ENCODE results near the gene PKD1.
"Not testable (repeated sequence)": the region's sequence is repeated elsewhere in the genome, so short reads cannot be mapped to it uniquely, and the experiment has no call there.

PKD1 gene

DNA sequence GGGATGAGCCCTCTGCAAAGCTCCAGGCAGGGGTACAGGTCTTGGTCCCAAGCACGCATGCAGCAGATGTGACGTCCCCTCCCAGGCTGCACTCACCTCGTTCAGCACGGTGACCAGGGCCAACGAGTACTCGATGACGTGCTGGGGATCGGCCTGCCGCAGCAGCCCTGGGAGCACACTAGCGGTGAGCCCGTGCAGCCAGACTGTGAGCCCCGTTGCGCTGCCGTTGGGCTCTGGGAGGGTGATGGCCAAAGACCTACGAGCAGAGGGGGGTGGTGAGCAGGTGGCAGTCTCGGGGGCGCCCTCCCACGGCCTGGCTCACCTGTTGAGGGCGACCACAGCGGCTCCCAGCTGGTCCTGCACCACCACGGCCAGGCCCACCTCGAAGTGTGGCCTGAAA is 29.9 kb downstream of the PKD1 start:
- not testable (repeated sequence) for DNase-seq

DNA sequence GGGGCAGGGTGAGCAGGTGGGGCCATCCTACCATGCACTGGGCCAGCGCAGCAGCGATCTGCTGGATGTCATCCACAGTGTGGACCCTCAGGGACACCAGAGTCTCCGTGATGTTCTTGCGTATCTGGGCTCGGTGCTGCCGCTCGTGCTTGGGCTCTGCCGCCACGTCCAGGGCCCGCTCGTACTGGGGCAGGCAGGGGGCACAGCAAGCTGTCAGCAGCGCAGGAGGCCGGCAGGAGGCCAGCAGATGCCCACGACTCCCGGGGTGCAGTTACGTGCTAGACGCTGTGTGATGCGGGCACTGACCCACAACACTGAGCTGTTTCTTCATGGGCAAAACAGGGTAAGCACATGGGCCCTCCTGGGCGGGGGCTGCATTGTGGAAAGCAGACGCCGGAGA is 30.4 kb downstream of the PKD1 start:
- DNase-seq, result not testable (repeated sequence)

DNA sequence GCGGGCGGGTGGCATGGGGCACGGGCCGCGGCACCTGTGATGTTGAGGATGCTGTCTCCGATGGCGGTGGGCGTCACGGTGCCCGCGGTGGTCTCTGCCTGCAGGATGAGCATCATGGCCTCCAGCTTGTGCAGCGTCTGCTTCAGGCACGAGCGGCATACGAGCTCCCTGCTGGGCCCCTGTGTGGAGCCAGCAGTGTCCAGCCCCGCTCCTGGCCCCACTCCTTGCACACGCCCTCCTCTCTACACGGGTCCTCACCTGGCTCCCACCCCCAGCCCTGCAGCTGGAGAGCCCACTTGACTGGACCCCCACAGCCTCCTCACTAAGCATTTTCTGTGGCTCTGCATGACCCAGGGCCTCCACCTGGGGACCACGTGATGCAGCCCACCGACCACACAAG is 31.2 kb downstream of the PKD1 start:
- DNase-seq, result peak; percentile 57

- DNase-seq, result no peak
Observed at GRCh38 chr16:2102471-2102870, 33.2 kb downstream of the PKD1 start.

DNA sequence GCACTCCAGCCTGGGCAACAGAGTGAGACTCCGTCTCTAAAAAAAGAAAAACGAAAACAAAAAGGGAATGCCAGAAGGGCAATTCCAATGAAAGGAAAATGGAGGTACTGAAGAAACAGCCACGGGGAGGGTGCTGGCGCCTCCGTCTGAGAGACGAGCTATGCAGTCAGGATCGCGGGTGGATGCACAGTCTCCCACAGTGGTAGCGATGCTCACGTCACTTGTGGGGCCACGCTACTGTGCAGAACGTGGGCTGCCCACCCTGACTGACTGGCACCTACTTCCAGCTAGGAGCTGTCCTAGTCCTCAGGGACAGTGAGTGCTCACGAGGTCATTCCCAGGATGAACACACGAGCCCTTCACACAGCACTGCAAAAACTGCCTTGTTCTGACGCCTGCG is 34.1 kb downstream of the PKD1 start:
- not testable (repeated sequence) for DNase-seq

GRCh38 chr16:2097689-2098088 is 38.0 kb downstream of the PKD1 start:
- not testable (repeated sequence) for DNase-seq

DNA sequence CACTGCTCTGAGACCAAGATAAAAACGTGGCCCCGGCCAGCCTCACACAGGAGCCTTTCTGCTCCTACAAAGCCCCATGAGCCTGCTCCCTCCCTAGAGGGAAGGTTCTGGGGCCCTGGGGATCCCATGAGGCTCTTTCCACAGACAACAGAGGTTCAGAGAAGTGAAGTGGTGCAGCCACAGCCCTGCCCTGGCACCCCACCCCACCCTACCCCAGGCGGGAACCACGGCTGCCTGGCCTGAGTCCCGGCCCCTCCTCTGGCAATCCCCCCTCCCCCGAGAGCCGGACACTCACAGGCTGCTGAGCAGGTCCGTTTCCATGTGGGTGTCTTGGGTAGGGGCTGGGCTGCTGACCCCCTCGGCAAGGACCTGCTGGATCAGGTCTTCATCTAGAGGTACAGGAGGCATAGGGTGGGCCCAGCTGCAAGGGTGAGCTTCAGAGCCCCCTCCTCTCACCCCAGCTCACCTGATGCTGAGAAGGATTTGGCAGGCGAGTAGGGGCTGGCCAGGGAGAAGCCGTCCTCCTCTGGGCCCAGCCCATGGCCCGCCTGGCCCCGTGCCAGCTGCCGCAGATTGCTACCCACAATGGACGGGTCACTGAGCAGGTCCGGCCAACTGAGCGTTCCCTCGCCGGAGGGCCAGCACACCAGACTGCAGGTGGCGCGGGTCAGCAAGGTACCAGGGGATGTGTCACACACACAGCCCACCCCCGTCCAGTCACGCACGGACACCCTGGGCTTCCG is 38.7 kb downstream of the PKD1 start:
- no peak for DNase-seq

- no peak for DNase-seq
Observed at GRCh38 chr16:2095918-2096582, 39.6 kb downstream of the PKD1 start.

- no peak for DNase-seq
Observed at GRCh38 chr16:2095315-2095853, 40.3 kb downstream of the PKD1 start.

DNA sequence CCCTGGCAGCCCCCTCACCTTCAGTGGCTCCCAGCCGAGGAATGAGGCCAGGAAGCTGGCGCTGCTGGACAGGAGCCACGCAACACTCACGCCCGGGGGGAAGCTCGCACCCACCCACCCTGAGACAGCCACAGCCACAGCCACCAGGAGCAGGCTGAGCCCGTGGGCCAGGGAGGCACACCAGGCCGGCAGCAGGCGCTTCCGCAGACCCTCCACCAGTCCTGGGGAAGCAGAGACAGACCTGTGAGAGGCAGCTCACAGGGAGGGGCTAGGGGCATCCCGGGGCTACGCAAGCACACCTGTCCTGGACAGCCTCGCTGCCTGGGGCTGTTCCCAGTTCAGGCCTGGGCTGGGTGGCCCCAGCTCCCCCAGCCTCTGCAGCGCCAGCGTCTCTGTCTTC is 41.9 kb downstream of the PKD1 start:
- DNase-seq, result no peak

GRCh38 chr16:2092866-2093265 is 42.8 kb downstream of the PKD1 start:
- no peak for DNase-seq

- DNase-seq, result no peak
Observed at GRCh38 chr16:2092256-2092620, 43.5 kb downstream of the PKD1 start.

DNA sequence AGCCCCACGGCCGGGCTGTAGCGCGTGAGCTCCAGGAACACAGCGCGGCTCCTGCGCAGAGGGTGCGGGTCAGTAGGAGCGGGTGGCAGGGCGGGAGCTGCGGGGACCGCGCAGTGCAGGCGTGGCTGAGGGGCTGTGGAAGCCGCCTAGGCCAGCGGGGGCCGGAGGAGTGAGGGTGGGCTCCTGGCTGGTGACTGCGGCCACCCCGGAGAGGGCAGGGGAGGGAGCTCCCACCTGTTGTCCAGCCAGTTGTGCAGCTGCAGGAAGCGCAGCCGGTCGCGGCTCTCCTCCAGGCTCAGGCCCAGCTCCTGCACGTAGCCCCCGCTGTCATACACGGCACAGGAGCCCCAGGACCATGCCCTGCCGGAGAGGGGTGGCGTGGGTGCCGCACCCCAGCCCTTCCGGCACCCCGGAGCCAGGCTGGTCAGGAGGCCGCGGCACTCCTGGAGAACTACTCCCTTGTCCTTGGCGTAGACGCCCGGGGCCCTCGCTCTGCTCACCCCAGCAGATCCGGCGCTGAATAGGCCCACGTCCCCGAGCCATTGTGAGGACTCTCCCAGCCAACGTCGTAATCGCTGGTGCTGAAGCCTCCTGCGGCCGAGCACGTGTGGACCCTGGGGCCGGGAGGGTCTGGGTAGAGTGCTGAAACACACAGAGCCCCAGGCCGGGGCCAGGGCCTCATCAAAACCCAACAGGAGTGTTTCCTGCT is 44.0 kb downstream of the PKD1 start:
- DNase-seq, result no peak

DNA sequence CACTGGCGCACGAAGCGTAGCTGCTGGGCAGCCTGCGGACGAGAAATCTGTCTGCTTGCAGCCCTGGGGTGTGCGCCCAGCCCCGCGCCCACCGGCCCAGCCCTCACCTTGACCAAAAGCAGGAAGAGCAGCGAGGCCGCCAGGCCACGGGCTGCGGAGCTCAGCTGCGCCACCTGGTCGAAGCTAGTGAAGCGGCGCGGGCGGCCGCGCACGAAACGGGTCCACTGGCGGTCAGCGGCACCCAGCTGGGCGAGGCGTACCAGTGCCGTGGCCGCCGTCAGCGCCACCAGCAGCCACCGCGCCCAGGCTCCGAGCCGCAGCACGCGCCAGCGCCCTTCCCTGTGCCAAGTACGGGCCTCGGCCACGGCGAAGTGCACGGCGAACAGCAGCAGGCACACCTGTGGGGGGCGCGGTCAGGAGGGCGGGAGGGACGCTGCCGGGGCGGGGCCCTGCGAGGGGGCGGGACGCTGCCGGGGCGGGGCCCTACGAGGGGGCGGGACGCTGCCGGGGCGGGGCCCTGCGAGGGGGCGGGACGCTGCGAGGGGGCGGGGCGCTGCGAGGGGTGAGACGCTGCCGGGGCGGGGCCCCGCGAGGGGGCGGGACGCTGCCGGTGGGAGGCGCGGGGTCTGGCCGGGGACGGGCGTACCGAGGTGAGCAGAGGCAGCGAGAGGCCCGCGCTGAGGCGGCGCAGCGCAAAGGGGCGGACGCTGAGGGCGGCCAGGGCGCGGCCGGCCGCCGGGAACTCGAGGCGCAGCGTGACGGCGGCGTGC is 44.7 kb downstream of the PKD1 start:
- no peak for DNase-seq

- DNase-seq, result no peak
Observed at GRCh38 chr16:2090481-2090776, 45.3 kb downstream of the PKD1 start.

- DNase-seq, result no peak
Observed at GRCh38 chr16:2089706-2090480, 45.8 kb downstream of the PKD1 start.

DNA sequence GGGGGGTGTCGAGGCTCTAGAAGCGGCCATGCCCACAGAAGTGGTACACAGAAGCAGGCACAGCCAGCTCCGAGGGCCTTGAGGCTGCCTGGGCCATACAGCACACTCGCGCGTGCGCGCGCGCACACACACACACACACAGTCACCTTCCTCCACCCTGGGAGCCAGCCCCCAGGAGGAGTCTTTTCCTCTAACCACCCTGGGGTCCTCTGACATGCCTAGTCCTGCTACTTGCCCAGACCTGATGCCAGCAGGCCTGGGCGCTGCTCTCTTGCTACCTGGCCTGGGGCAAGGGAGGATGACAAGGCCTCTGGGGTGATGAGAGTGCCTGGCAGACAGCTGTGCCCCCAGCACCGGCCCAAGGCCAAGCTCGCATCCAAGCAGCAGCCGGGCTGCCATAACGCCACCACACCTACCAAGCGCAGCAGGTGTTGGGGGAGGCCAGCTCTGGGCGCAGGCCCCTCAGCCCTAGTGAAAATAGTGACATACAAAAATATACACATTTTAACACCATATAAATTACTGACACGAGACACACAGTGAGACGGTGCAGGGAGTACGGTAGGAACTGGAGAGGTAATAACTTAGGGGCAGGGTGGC is 46.8 kb downstream of the PKD1 start:
- DNase-seq, result no peak

DNA sequence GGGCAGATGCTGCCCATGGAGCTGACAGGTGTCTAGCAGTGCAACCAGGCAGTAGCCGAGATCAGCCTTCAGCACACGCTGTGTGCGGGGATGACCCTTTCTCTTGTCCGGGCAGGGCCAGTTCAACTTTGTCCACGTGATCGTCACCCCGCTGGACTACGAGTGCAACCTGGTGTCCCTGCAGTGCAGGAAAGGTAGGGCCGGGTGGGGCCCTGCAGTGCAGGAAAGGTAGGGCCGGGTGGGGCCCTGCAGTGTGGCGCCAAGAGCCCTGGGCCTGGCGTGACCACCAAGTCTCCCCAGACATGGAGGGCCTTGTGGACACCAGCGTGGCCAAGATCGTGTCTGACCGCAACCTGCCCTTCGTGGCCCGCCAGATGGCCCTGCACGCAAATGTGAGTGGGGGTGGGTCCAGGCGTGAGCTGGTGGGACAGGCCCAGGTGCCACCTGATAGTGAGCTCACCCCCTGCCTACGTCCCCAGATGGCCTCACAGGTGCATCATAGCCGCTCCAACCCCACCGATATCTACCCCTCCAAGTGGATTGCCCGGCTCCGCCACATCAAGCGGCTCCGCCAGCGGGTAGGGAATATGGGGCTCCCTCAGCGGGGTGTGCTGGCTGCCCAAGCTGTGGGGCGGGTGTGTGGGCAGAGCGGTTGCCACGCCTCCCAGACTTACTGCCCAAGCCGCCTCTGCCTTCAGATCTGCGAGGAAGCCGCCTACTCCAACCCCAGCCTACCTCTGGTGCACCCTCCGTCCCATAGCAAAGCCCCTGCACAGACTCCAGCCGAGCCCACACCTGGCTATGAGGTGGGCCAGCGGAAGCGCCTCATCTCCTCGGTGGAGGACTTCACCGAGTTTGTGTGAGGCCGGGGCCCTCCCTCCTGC is 47.7 kb downstream of the PKD1 start:
- no peak for DNase-seq

GRCh38 chr16:2086812-2087747 is 48.6 kb downstream of the PKD1 start:
- no peak for DNase-seq
